Measurements from ENCODE around the gene COL3A1.

COL3A1 gene

DNA sequence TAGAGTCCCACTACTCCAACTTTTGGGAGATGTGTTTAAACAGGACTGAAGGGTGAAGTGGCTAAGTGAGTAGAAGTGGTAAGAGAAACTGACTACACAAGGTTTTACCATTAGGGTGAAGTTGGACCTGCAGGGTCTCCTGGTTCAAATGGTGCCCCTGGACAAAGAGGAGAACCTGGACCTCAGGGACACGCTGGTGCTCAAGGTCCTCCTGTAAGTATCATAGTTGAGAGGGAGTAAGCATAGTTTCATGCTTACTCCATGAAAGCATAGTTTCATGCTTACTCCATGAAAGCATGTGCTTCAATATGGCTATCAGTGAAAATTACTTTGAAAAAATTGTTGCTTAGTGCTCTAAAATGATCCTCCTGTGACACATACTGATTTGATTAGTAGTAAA, 19.1 kb downstream of the COL3A1 start:
- ChIA-PET CTCF (no interaction called here), POLR2A (ENCODE audit: low non-redundant PET) (no interaction called here)
- H3K27ac ChIP-seq: no peak overlapping the region
- no peak for DNase-seq (ENCODE audit: low spot score)
- TF ChIP-seq, protein P1, sequence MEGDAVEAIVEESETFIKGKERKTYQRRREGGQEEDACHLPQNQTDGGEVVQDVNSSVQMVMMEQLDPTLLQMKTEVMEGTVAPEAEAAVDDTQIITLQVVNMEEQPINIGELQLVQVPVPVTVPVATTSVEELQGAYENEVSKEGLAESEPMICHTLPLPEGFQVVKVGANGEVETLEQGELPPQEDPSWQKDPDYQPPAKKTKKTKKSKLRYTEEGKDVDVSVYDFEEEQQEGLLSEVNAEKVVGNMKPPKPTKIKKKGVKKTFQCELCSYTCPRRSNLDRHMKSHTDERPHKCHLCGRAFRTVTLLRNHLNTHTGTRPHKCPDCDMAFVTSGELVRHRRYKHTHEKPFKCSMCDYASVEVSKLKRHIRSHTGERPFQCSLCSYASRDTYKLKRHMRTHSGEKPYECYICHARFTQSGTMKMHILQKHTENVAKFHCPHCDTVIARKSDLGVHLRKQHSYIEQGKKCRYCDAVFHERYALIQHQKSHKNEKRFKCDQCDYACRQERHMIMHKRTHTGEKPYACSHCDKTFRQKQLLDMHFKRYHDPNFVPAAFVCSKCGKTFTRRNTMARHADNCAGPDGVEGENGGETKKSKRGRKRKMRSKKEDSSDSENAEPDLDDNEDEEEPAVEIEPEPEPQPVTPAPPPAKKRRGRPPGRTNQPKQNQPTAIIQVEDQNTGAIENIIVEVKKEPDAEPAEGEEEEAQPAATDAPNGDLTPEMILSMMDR (conservative IDR thresholded peaks at IDR 0.05; ENCODE audit: low read depth): no peak

DNA sequence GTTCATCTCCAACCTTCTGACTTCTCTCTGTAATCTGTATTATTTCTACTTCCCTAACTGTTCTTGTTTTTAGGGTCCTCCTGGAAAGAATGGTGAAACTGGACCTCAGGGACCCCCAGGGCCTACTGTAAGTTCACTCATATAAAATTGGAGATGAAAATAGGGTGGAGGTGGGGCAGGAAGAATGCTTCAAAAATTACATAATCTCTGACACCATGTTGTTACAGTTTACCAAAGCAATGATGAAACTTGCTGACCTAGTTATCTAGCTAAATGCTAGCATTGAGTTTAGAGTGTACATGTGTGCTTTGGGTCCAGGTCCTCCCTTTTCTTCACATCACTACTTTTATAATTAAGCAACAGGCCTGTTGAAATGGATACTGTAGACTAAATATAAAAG, 23.1 kb downstream of the COL3A1 start:
- POLR2A ChIA-PET (ENCODE audit: low non-redundant PET): no interaction called here
- no peak overlapping the region for H3K27ac ChIP-seq
- no peak for DNase-seq (ENCODE audit: low spot score)
- TF ChIP-seq, protein P1 (conservative IDR thresholded peaks at IDR 0.05; ENCODE audit: low read depth): no peak
- CTCF ChIA-PET: no interaction called here

DNA sequence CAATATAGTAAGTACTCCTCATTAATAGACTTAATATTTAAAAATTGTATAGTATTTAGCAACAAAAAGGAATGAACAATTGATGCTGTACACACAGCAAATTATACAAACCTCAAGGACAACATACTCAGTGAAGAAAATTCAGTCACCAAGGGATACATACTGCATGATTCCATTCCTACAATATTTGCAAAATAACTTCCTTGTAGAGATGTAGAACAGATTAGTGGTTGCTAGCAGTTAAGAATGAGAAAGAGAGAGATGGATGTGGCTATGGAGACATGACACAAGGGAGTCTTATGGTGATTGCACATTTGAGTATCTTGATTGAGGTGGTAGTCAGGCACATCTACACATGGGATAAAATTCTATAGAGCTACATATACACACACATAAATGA, 26.0 kb downstream of the COL3A1 start:
- ChIA-PET CTCF (no interaction called here), POLR2A (ENCODE audit: low non-redundant PET) (no interaction called here)
- DNase-seq (ENCODE audit: low spot score): no peak
- H3K27ac ChIP-seq: no peak overlapping the region
- TF ChIP-seq, protein P1 (conservative IDR thresholded peaks at IDR 0.05; ENCODE audit: low read depth): no peak

DNA sequence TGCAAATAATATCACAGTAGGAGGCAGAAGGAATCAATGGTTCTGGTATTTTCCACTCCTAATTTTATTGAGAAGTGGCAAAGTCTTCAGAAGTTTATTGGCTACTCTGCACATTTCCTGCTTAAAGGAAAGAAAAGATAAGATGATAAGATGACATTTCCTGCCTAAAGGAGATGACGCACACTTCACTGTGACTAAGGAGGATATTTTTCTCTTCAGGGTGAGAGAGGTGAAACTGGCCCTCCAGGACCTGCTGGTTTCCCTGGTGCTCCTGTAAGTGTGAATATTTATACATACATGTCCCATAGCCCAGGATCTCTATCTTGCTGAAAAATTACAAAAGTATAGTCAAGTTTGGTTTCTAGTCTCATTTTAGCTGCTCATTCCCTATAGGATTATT, 27.9 kb downstream of the COL3A1 start:
- ChIA-PET CTCF (no interaction called here), POLR2A (ENCODE audit: low non-redundant PET) (no interaction called here)
- TF ChIP-seq, protein P1 (conservative IDR thresholded peaks at IDR 0.05; ENCODE audit: low read depth): no peak
- DNase-seq (ENCODE audit: low spot score): peak; percentile 12
- H3K27ac ChIP-seq: no peak overlapping the region

DNA sequence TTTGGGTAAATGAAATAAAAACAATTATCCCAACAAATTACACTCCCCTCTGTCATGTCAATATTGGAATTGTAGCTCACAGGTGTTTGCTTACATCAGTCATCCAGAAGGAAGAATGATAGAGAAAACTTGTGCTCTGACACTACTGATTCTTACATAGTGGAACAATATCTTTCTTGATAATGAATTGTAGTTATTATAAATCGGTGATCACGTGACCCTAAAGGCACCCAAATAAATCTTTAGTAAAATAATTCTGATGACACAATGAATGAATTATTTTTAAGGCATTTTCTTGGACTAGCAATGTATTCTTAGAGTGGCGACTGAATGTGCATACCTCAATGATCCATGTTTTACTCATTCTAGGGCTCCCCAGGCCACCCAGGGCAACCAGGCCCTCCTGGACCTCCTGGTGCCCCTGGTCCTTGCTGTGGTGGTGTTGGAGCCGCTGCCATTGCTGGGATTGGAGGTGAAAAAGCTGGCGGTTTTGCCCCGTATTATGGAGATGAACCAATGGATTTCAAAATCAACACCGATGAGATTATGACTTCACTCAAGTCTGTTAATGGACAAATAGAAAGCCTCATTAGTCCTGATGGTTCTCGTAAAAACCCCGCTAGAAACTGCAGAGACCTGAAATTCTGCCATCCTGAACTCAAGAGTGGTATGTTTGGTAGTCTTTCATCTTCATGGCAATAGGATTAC, 34.5 kb downstream of the COL3A1 start:
- H3K27ac ChIP-seq: no peak overlapping the region
- POLR2A ChIA-PET (ENCODE audit: low non-redundant PET): no interaction called here
- TF ChIP-seq, protein P1 (conservative IDR thresholded peaks at IDR 0.05; ENCODE audit: low read depth): no peak
- CTCF ChIA-PET: no interaction called here
- no peak for DNase-seq (ENCODE audit: low spot score)

DNA sequence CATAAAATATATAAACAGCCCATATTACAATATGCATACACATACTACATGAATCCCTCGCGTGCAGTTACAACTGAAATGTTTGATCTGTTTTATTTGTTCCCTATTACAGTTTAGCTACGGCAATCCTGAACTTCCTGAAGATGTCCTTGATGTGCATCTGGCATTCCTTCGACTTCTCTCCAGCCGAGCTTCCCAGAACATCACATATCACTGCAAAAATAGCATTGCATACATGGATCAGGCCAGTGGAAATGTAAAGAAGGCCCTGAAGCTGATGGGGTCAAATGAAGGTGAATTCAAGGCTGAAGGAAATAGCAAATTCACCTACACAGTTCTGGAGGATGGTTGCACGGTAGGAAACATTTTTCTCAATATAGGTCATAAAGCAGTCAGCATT, 36.4 kb downstream of the COL3A1 start:
- POLR2A ChIA-PET (ENCODE audit: low non-redundant PET): no interaction called here
- no peak for DNase-seq (ENCODE audit: low spot score)
- CTCF ChIA-PET: interaction anchor here (0.5 kb wide), 1 partner anchor 269 kb away, joined by 4 read pairs; no protein-coding TSS in a partner anchor
- H3K27ac ChIP-seq: no peak overlapping the region
- TF ChIP-seq, protein P1 (conservative IDR thresholded peaks at IDR 0.05; ENCODE audit: low read depth): no peak

Measured in RWPE1 (cell line).